ENCODE results near the gene FCER1G. TPM values are rescaled to one million over a fixed set of nuclear protein-coding genes. Genes with fewer than 3 reads are reported as not detected.

FCER1G gene
- total RNA-seq, 1 experiment from 2014 or later: 0.77 TPM

- DNase-seq (ENCODE audit: low read depth, low spot score) (no peak), ATAC-seq (no peak)
- no TSS peak for BruUV-seq (replicated peaks)
- no peaks in the 10 kb centered on the region for H3K27me3 ChIP-seq (ENCODE audit: control insufficient read depth, insufficient read depth, low read length)
- peaks cover 25% of the 10 kb centered on the region for H3K36me3 ChIP-seq (ENCODE audit: control insufficient read depth, insufficient read depth, low read length)
- no peak overlapping the region for H3K4me3 ChIP-seq (ENCODE audit: low read depth in 2 of 2, low read length in 2 of 2)
- intact Hi-C loops (cut with micrococcal nuclease; ENCODE audit: unreplicated experiment) (no loop called here), in situ Hi-C loops (cut with HindIII; ENCODE audit: low pct_unique_long_range_greater_than_20kb, low sequenced_read_pairs) (no loop called here)
- CTCF ChIA-PET: no interaction called here
- no peak for TF ChIP-seq POLR2AphosphoS5 (IDR thresholded peaks at IDR 0.05; ENCODE audit: low read depth, low read length)
- TF ChIP-seq SIN3A (IDR thresholded peaks at IDR 0.05; ENCODE audit: borderline replicate concordance, insufficient read depth, low read depth, low read length): no peak
- TF ChIP-seq TCF7L2 (IDR thresholded peaks at IDR 0.05; ENCODE audit: low read depth, low read length): no peak
- TF ChIP-seq REST (IDR thresholded peaks at IDR 0.05; ENCODE audit: insufficient read depth in 1 of 2, low read depth in 2 of 2, low read length in 1 of 2): no peak
- TF ChIP-seq CTCF (IDR thresholded peaks at IDR 0.05): no peak
- no peak overlapping the region for H3K27ac ChIP-seq (ENCODE audit: low read length)
- H3K9me3 ChIP-seq (ENCODE audit: control insufficient read depth, insufficient read depth, low read depth, low read length): no peaks in the 10 kb centered on the region
- POLR2A ChIA-PET: interaction anchor here (0.6 kb wide), 1 partner anchor 186 kb away, joined by 3 read pairs; no protein-coding TSS in a partner anchor
- peaks cover 10% of the 10 kb centered on the region for H3K4me1 ChIP-seq (ENCODE audit: control insufficient read depth, insufficient read depth, low read length)
Observed at GRCh38 chr1:161173711-161174110, 41.4 kb upstream of the FCER1G start.

DNA sequence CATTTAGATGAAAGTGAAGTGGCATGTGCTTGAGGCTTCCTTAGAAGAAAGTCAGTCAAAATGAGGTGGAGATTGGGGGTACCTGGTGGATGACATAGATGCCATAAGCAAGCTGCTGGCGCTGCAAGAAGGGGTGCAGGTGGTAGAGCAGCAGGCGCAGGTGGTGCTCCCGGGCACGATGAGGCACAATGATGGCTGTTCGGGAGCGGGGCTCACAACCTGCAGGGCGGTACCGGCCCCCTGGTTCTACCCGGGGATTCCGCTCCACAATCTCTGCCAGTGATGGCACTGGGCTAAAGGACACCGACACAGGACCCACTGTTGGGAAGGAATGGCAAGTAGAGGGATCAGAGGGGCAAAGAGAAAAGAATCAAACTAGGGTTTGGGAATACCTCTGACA lies 40.2 kb upstream of the FCER1G start:
- BruUV-seq (replicated peaks): no TSS peak
- in situ Hi-C loops (cut with HindIII; ENCODE audit: low pct_unique_long_range_greater_than_20kb, low sequenced_read_pairs): no loop called here

More for the DNA sequence above, 40.2 kb upstream of the FCER1G start:
- ChIA-PET POLR2A (no interaction called here), CTCF (no interaction called here)
- Histone ChIP-seq H3K27me3 (ENCODE audit: control insufficient read depth, insufficient read depth, low read length) (no peaks in the 10 kb centered on the region), H3K36me3 (ENCODE audit: control insufficient read depth, insufficient read depth, low read length) (peaks cover 25% of the 10 kb centered on the region), H3K9me3 (ENCODE audit: control insufficient read depth, insufficient read depth, low read depth, low read length) (no peaks in the 10 kb centered on the region), H3K27ac (ENCODE audit: low read length) (no peak overlapping the region), H3K4me3 (ENCODE audit: low read depth in 2 of 2, low read length in 2 of 2) (no peak overlapping the region), H3K4me1 (ENCODE audit: control insufficient read depth, insufficient read depth, low read length) (peaks cover 10% of the 10 kb centered on the region)
- DNase-seq (ENCODE audit: low read depth, low spot score) (no peak), ATAC-seq (no peak)
- intact Hi-C loops (cut with micrococcal nuclease; ENCODE audit: unreplicated experiment): no loop called here
- TF ChIP-seq CTCF (IDR thresholded peaks at IDR 0.05) (no peak), TCF7L2 (IDR thresholded peaks at IDR 0.05; ENCODE audit: low read depth, low read length) (no peak), SIN3A (IDR thresholded peaks at IDR 0.05; ENCODE audit: borderline replicate concordance, insufficient read depth, low read depth, low read length) (no peak), POLR2AphosphoS5 (IDR thresholded peaks at IDR 0.05; ENCODE audit: low read depth, low read length) (no peak), REST (IDR thresholded peaks at IDR 0.05; ENCODE audit: insufficient read depth in 1 of 2, low read depth in 2 of 2, low read length in 1 of 2) (no peak)
